GOT3 (cell line): ENCODE results near the gene NCAPH2.
A peak's percentile ranks its signal among the peaks of the same experiment; 100 is the strongest.

Source experiments
- DNase-seq: peaks from one replicate; lab custom pipeline; 2025; ENCODE audit warnings: mixed read lengths; lab: John Stamatoyannopoulos, UW

The NCAPH2 gene

GRCh38 chr22:50474710-50475651 lies 33.0 kb upstream of the NCAPH2 start, which contains the start of gene SBF1:
Gene SBF1 (minus strand): TSS chr22:50475035. CDS start chr22:50474840, 195 bp downstream.
- DNase-seq = peak; percentile 71

- DNase-seq = no peak
Observed at GRCh38 chr22:50475652-50476002, 32.4 kb upstream of the NCAPH2 start.

- DNase-seq = no peak
Observed at GRCh38 chr22:50476868-50477267, 31.2 kb upstream of the NCAPH2 start.

- DNase-seq = no peak
Observed at GRCh38 chr22:50477923-50478322, 30.1 kb upstream of the NCAPH2 start.

GRCh38 chr22:50479721-50480120 lies 28.3 kb upstream of the NCAPH2 start:
- no peak for DNase-seq

- DNase-seq = no peak
Observed at GRCh38 chr22:50481045-50481439, 27.0 kb upstream of the NCAPH2 start.

- DNase-seq = no peak
Observed at GRCh38 chr22:50481440-50482106, 26.5 kb upstream of the NCAPH2 start, which contains the start of gene ADM2. Gene ADM2 (plus strand): TSS chr22:50481543. CDS start chr22:50481848, 305 bp downstream.

- DNase-seq = no peak
Observed at GRCh38 chr22:50482107-50483074, 25.6 kb upstream of the NCAPH2 start.

GRCh38 chr22:50483106-50483505 lies 24.9 kb upstream of the NCAPH2 start:
- no peak for DNase-seq

GRCh38 chr22:50483556-50483955 lies 24.5 kb upstream of the NCAPH2 start:
- no peak for DNase-seq

GRCh38 chr22:50483977-50484853 lies 23.8 kb upstream of the NCAPH2 start:
- DNase-seq = no peak

- no peak for DNase-seq
Observed at GRCh38 chr22:50485221-50486131, 22.5 kb upstream of the NCAPH2 start.

- no peak for DNase-seq
Observed at GRCh38 chr22:50486561-50487289, 21.3 kb upstream of the NCAPH2 start, which contains the start of gene MIOX. Gene MIOX (plus strand): TSS chr22:50486859. CDS start chr22:50486898, 39 bp downstream.

- DNase-seq = no peak
Observed at GRCh38 chr22:50487290-50488005, 20.6 kb upstream of the NCAPH2 start.

GRCh38 chr22:50488006-50488677 lies 19.9 kb upstream of the NCAPH2 start:
- no peak for DNase-seq

- DNase-seq = no peak
Observed at GRCh38 chr22:50488886-50489285, 19.1 kb upstream of the NCAPH2 start.

GRCh38 chr22:50489363-50490243 lies 18.4 kb upstream of the NCAPH2 start:
- no peak for DNase-seq
